Heart left ventricle (tissue), 16 donors: ENCODE results near the gene RBMS1. TPM values are rescaled to one million over a fixed set of nuclear protein-coding genes. Genes with fewer than 3 reads are reported as not detected.

Experiments used
- ATAC-seq, 4 donors: fragments of 200-7000 bp; cut with Tn5 transposase; one replicate each; pipeline ENCODE4 v1.9.1; 2020 to 2022; ENCODE audit warnings: moderate library complexity in 4 of 4, mild to moderate bottlenecking in 3 of 4, moderate number of reproducible peaks in 1 of 4
- DNase-seq, 5 donors: peaks; one replicate each; pipeline ENCODE4 v3.0.0-alpha.2; 2020
- H3K27ac ChIP-seq, 12 donors: fragments of 200-600 bp; sonication (generic) in 4 of 12; one replicate each; pipeline versions ENCODE4 v1.5.0 to v1.8.0; 2016 to 2022; ENCODE audit warnings: mild to moderate bottlenecking in 2 of 12
- H3K27me3 ChIP-seq, 9 donors: fragments of 200-600 bp; sonication (generic) in 2 of 9; one replicate each; pipeline versions ENCODE4 v1.5.1 to v1.8.0; 2016 to 2022; ENCODE audit warnings: mild to moderate bottlenecking in 3 of 9
- H3K36me3 ChIP-seq, 9 donors: fragments of 200-600 bp; sonication (generic) in 2 of 9; one replicate each; pipeline versions ENCODE4 v1.5.0 to v1.8.0; 2018 to 2022; ENCODE audit warnings: mild to moderate bottlenecking in 2 of 9
- H3K4me1 ChIP-seq, 12 donors: fragments of 200-600 bp; sonication (generic) in 4 of 12; one replicate each; pipeline versions ENCODE4 v1.5.0 to v1.8.0; 2016 to 2022; ENCODE audit warnings: mild to moderate bottlenecking in 3 of 12
- H3K4me3 ChIP-seq, 12 donors: fragments of 200-600 bp; sonication (generic) in 4 of 12; one replicate each; pipeline versions ENCODE4 v1.5.0 to v1.8.0; 2017 to 2022; ENCODE audit warnings: mild to moderate bottlenecking in 9 of 12, moderate library complexity in 4 of 12
- H3K9me3 ChIP-seq, 12 donors: fragments of 200-600 bp; sonication (generic) in 4 of 12; one replicate each; pipeline versions ENCODE4 v1.5.0 to v1.8.0; 2016 to 2022; ENCODE audit warnings: mild to moderate bottlenecking in 1 of 12
- POLR2A ChIP-seq, 2 donors: fragments of 450-650 bp; IDR thresholded peaks; one replicate each; pipeline ENCODE4 v1.6.1; 2017; ENCODE audit warnings: antibody characterized with exemption in 2 of 2, mild to moderate bottlenecking in 2 of 2, moderate library complexity in 2 of 2
- WGBS, 4 donors: extraction: QIAGEN DNeasy Blood & Tissue Kit in 2 of 4; methylation state at CpG; one replicate each; pipeline versions ENCODE4 v1.1.5 to v1.1.7; 2013 to 2018; 5-methylcytosine and 5-hydroxymethylcytosine counted together
- intact Hi-C, 10 donors: fragments of 100-400 bp; cut with DNase I; formaldehyde crosslinking; loops; one replicate each; pipeline versions ENCODE4 v1.11.1 to v1.14.2; 2022
- polyA plus RNA-seq, 2 donors: library from polyadenylated mRNA; stranded (reverse); fragments of 200-250 nt; gene quantifications; one replicate each; pipeline ENCODE4 v1.2.3, GENCODE V29; 2013
- total RNA-seq, 9 donors: library from RNA; depleted of rRNA in 2 of 9; stranded (reverse); fragments of >200 nt in 2 of 9; fragmentation: NEBNext Ultra II Directional in 3 of 9; extraction: Animal tissue kit (Norgen Biotek cat#: 25700) in 3 of 9; gene quantifications; one replicate each; pipeline versions ENCODE4 v1.1.0 to v1.2.4, GENCODE V29; 2016 to 2023
- TF ChIP-seq, protein P1 (sequence below), 12 donors: fragments of 200-600 bp; sonication (generic) in 4 of 12; IDR thresholded peaks; one replicate each; pipeline versions ENCODE4 v1.5.0 to v1.8.0; 2018 to 2022; ENCODE audit warnings: antibody characterized with exemption in 12 of 12, mild to moderate bottlenecking in 5 of 12
- donor health status: ischemic (EF 13 %, LVEDD 7.1; RV severe dilation, severe dysfunction).
- donor health status: healthy with polysubstance abuse.
- donor health status: DM: no; HTN: yes; CAD: no.
- donor health status: DM: no; HTN: no; CAD: no.
- donor health status: ischemic (EF 25% LVEDD 6.9; RV normal size, moderate dysfunction).
- donor health status: ischemic (EF 25% LVEDD 5.7; RV mildly dilated, moderate dysfunction).
- donor health status: healthy.
- donor health status: DM: yes; HTN: yes; CAD: no.
- donor health status: ischemic (EF 35%, LVEDD 5.7; RV mildly dilated, moderate dysfunction).
- donor health status: nonischemic (EF 11% LVEDD 7.7; RV severe dilation, severe dysfunction).
- donor health status: DM: yes; HTN: yes; CAD: no.
- donor health status: PGD.
- donor health status: ischemic (EF 29% LVEDD 5.4; RV normal size, mild dysfunction).
- donor health status: nonischemic (EF 23%, LVEDD 6.1; RV moderate dilation, normal function).

RBMS1 gene
- total and polyA plus RNA-seq, 11 donors = 32.4 to 102 (median 52.6) TPM

DNA sequence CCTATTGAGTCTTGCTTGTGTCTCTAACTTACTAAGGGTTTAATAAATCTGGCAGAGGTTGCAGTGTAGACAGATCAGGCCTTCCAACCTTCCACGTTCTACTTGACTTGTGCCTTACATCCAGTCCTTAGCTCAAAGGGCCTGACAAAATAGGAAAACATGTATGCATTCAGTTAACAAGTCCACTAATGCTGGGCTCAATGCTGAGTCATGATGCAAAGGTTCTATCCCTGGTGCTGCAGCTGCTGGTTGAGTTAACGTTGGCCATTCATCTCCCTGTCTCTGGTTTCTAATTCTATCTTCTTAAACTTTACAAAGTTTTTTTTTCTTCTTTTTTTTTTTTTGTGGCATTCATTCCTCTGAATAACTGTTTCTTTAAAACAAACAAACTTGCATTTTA is 247.3 kb downstream of the RBMS1 start:
- TF ChIP-seq, protein P1, sequence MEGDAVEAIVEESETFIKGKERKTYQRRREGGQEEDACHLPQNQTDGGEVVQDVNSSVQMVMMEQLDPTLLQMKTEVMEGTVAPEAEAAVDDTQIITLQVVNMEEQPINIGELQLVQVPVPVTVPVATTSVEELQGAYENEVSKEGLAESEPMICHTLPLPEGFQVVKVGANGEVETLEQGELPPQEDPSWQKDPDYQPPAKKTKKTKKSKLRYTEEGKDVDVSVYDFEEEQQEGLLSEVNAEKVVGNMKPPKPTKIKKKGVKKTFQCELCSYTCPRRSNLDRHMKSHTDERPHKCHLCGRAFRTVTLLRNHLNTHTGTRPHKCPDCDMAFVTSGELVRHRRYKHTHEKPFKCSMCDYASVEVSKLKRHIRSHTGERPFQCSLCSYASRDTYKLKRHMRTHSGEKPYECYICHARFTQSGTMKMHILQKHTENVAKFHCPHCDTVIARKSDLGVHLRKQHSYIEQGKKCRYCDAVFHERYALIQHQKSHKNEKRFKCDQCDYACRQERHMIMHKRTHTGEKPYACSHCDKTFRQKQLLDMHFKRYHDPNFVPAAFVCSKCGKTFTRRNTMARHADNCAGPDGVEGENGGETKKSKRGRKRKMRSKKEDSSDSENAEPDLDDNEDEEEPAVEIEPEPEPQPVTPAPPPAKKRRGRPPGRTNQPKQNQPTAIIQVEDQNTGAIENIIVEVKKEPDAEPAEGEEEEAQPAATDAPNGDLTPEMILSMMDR (IDR thresholded peaks at IDR 0.05) = no peak
- no peak for TF ChIP-seq POLR2A (IDR thresholded peaks at IDR 0.05)
- 78 to 93% (median 90%) methylated on average over 2 of the region's 2 CpGs for WGBS, 4 donors
- Histone ChIP-seq H3K4me1 (peaks cover 0 to 32% (median 18%) of the 10 kb centered on the region in 12 donors), H3K27me3 (no peaks in the 10 kb centered on the region), H3K36me3 (no peaks in the 10 kb centered on the region), H3K27ac (no peak overlapping the region), H3K9me3 (no peaks in the 10 kb centered on the region), H3K4me3 (no peak overlapping the region)
- ATAC-seq (no peak), DNase-seq (no peak)
- intact Hi-C loops = loop anchor here in 2 of 10 donors (5.0 to 10.0 kb wide), 2 partner anchors 132 to 134 kb away; no protein-coding TSS in a partner anchor

DNA sequence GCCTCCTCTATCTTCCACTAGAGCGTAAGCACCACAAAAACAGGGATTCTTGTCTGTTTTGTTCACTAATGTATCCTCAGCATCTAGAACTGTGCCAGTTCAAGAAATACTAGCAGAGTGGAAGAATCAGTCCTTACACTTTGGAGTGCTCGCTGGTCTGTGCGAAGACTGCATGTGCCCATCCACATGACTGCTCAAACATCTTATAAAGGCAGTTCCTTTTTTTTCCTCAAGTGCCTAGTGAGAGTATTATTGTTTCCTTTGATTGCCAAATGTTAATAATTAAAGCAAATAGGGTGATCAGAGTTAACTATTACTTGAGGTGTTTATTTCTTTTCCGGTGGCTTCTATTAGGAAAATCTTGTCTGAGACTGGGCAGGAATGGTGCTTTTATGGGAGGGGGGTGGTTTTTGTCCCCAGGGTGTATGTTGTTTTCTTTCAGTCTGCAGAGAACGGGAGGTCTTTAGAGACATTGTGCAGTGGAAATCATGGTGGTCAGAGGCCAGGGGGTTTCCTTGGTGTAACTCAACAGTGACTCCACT is 247.9 kb downstream of the RBMS1 start:
- Histone ChIP-seq H3K27me3 (no peaks in the 10 kb centered on the region), H3K4me1 (peaks cover 0 to 28% (median 18%) of the 10 kb centered on the region in 12 donors), H3K36me3 (no peaks in the 10 kb centered on the region), H3K27ac (no peak overlapping the region), H3K4me3 (no peak overlapping the region), H3K9me3 (no peaks in the 10 kb centered on the region)
- no peak for ATAC-seq
- no peak for DNase-seq
- WGBS, 4 donors = 95 to 96% (median 95%) methylated on average over 5 of the region's 5 CpGs
- TF ChIP-seq, protein P1 (IDR thresholded peaks at IDR 0.05) = no peak
- no peak for TF ChIP-seq POLR2A (IDR thresholded peaks at IDR 0.05)
- intact Hi-C loops = loop anchor here in 2 of 10 donors (5.0 to 10.0 kb wide), 2 partner anchors 131 to 133 kb away; no protein-coding TSS in a partner anchor

DNA sequence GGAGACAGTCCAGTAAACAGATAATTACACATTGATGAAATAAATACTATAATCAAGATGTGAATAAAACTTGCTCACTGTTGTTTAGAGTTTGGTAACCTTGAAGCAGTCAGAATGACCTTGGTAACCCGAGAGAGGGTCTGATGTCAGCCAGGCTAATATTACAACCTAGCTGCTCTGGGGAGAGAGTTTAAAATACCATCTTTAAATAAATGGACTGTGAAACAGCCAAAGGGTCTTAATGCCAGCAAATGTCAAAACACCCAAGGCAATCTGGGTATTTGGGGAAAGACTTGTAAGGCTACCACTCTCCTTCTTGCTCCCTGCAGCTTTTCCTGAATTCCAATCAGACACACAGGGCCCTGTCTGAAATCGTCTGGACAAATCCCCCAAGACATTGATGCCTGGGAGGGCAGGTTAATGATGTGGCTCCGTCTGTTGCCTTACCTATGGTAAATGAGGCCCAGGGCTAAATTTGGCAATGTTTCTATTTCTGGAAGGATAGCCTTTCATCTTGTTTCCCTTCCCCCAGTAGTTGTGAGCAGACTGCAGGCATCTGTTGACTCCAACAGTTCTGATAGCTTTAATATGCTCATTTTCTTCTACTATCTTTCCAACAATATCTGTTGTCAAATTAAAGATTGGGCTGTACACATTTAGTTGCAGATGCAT is 250.6 kb downstream of the RBMS1 start:
- TF ChIP-seq POLR2A (IDR thresholded peaks at IDR 0.05) = no peak
- TF ChIP-seq, protein P1 (IDR thresholded peaks at IDR 0.05) = no peak
- 41 to 55% (median 48%) methylated on average over 3 of the region's 3 CpGs for WGBS, 4 donors
- no peak overlapping the region for H3K4me3 ChIP-seq
- intact Hi-C loops = loop anchor here in 1 of 10 donors (10.0 kb wide), 1 partner anchor 128 kb away; no protein-coding TSS in a partner anchor
- no peaks in the 10 kb centered on the region for H3K9me3 ChIP-seq
- ATAC-seq (peak; percentile 47 to 66 (median 60)), DNase-seq (no peak)
- no peaks in the 10 kb centered on the region for H3K36me3 ChIP-seq
- H3K27ac ChIP-seq = peak overlapping the region in 9 of 12 donors; percentile 22 to 80 (median 42)
- H3K4me1 ChIP-seq = peaks cover 0 to 28% (median 18%) of the 10 kb centered on the region in 12 donors
- H3K27me3 ChIP-seq = no peaks in the 10 kb centered on the region
